Measurements from ENCODE around the gene SLC24A3.

- TF ChIP-seq POLR2AphosphoS5 (IDR thresholded peaks at IDR 0.05; ENCODE audit: borderline replicate concordance, low read depth, low read length) (no peak), EZH2 (IDR thresholded peaks at IDR 0.05) (no peak)
Measured at GRCh38 chr20:19405958-19406357, 193.5 kb downstream of the SLC24A3 start.
